Measurements from ENCODE around the gene EFNB2.

The EFNB2 gene

GRCh38 chr13:106550570-106551135 is 15.2 kb upstream of the EFNB2 start:
- DNase-seq: no peak

- DNase-seq: no peak
Measured at GRCh38 chr13:106548064-106548696, 12.7 kb upstream of the EFNB2 start.

- no peak for DNase-seq
Measured at GRCh38 chr13:106541826-106542225, 6.4 kb upstream of the EFNB2 start.

- no peak for DNase-seq
Measured at GRCh38 chr13:106540613-106541012, 5.2 kb upstream of the EFNB2 start.

- DNase-seq: no peak
Measured at GRCh38 chr13:106537521-106537920, 2.1 kb upstream of the EFNB2 start.

GRCh38 chr13:106536244-106537034 is 977 bp upstream of the EFNB2 start:
- DNase-seq: peak; percentile 85

- no peak for DNase-seq
Measured at GRCh38 chr13:106534639-106535551, 567 bp downstream of the EFNB2 start.

- peak; percentile 70 for DNase-seq
Measured at GRCh38 chr13:106533943-106534638, 1.4 kb downstream of the EFNB2 start.

- peak; percentile 80 for DNase-seq
Measured at GRCh38 chr13:106533101-106533942, 2.1 kb downstream of the EFNB2 start.

GRCh38 chr13:106532111-106532929 is 3.1 kb downstream of the EFNB2 start:
- no peak for DNase-seq

GRCh38 chr13:106530980-106531481 is 4.4 kb downstream of the EFNB2 start:
- DNase-seq: no peak

GRCh38 chr13:106530171-106530851 is 5.2 kb downstream of the EFNB2 start:
- no peak for DNase-seq

- DNase-seq: no peak
Measured at GRCh38 chr13:106529415-106530170, 5.9 kb downstream of the EFNB2 start.

GRCh38 chr13:106528718-106529414 is 6.6 kb downstream of the EFNB2 start:
- DNase-seq: no peak

GRCh38 chr13:106527826-106528225 is 7.6 kb downstream of the EFNB2 start:
- no peak for DNase-seq

- DNase-seq: no peak
Measured at GRCh38 chr13:106527445-106527801, 8.0 kb downstream of the EFNB2 start.

- no peak for DNase-seq
Measured at GRCh38 chr13:106526738-106527444, 8.6 kb downstream of the EFNB2 start.

All from fibroblast of skin of abdomen (primary cell).